ENCODE measurements around the gene SNUPN.

DNA sequence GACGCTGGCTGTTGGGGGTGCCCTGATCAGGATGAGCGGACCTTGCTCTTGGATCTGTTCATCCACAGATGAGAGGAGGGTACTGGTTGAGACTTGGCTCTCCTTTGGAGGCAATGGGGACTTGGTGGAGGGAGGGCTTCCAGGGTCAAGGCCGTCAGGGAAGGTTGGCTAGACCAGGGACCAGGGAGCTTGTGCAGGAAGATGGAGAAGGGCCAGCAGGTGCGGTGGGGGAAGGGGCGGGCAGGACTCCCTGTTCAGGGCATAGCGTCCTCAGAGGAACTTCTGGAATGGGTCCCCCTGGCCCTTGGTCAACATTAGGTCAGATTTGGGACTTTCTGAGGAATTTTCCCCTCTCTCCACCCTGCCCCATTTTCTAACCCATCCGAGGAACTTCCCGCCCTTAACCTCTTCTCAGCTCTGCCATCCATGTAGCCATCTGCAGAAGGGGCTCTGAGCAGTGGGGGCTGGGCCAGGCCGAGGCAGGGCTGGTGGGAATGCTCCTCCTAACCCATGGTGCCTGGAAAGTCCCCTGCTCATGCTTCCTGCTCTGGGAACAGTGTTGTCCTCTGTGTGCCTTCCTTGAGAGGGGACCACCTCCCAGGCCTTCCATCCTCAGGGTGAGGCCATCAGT is 33.7 kb upstream of the SNUPN start:
- TF ChIP-seq, protein P1, sequence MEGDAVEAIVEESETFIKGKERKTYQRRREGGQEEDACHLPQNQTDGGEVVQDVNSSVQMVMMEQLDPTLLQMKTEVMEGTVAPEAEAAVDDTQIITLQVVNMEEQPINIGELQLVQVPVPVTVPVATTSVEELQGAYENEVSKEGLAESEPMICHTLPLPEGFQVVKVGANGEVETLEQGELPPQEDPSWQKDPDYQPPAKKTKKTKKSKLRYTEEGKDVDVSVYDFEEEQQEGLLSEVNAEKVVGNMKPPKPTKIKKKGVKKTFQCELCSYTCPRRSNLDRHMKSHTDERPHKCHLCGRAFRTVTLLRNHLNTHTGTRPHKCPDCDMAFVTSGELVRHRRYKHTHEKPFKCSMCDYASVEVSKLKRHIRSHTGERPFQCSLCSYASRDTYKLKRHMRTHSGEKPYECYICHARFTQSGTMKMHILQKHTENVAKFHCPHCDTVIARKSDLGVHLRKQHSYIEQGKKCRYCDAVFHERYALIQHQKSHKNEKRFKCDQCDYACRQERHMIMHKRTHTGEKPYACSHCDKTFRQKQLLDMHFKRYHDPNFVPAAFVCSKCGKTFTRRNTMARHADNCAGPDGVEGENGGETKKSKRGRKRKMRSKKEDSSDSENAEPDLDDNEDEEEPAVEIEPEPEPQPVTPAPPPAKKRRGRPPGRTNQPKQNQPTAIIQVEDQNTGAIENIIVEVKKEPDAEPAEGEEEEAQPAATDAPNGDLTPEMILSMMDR (IDR thresholded peaks at IDR 0.05; ENCODE audit: low read length) = no peak
- no peak for TF ChIP-seq EZH2 (IDR thresholded peaks at IDR 0.05; ENCODE audit: borderline replicate concordance, low read length)
